GM19468 (cell line): ENCODE results near the gene TXLNB.
A peak's percentile ranks its signal among the peaks of the same experiment; 100 is the strongest.
"Not testable (repeated sequence)": the region's sequence is repeated elsewhere in the genome, so short reads cannot be mapped to it uniquely, and the experiment has no call there.

Source experiments
- ATAC-seq: cut with Tn5 transposase; IDR thresholded peaks from one replicate; pipeline ENCODE4 v1.9.1; 2021; ENCODE audit warnings: mild to moderate bottlenecking, moderate library complexity, moderate number of reproducible peaks; ENCODE audit not compliant: unreplicated experiment; ENCODE audit errors: extremely low read depth

Gene TXLNB

DNA sequence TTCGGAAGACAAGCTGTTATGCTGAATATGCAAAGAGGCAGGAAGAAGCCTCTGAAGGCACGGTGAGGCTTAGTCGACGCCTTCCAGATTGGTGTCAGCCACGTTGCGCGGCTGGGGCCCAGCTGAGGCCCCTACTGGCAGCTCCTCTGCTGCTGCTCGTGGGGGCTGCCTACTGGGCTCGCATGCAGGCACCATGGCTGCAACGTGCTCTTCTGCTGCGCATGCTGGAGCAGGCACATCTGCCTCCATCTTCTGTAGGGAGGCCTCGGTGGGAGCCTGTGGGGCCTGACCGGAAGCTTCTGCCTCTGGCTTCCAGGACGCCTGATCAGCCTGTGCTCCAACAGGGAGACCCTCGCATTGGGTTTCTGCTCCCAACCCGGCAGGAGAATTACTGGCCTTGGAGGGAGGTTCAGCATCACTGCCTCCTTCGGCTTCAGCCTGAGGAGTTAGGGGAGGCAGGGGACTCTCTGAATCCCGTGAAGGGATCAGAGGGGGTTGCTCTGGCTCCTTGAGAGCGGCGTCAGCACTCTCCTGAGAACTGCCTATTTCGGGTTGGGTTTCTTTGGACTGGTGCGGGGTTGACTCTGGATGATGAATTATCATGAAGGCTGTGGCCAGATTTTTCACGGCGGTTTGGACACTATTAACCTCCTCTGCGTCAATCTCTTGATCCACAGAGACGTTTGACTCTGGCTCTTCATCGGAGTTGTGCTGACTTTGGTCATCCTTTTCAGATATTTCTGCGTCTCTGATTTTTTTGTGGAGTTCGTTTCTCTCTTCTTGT is 49.1 kb downstream of the TXLNB start:
- no peak for ATAC-seq

DNA sequence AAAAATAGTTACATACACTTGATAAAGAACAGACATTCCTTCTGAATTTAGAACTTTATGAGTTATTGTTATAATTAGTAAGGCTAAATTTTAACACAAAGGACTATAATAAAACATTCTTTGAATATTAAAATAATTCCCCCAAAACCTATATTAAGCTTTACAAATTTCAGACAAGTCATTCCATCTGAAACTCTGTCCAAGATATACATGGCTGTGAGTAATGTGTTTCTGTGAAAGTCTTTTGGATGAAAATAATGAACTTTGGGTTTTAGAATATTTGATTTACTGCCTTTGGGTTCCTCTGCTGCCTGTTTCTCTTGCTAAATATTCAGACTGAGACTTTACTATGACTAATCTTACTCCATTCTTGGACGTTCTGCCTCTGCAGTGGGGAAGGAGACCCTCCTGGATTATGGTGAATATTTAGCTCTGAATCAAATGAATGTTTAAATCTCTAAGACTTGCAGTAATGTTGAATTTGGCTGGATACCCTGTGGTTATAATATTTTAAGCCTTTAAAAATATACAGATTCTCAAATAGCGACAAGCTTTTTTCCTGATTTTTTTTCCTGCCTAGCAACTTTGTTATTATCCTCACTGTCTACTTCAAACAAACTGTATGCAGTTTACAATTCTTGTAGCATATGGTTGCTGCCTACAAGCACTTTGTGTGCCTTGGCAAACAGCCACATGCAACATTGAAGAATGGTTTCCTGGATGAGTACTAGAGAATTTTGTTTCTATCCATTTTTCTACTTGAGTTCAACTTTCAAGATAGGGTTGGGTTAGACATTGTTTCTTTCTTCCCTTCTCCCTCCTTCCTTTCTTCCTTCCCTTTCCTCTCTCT is 51.4 kb downstream of the TXLNB start:
- ATAC-seq: no peak

DNA sequence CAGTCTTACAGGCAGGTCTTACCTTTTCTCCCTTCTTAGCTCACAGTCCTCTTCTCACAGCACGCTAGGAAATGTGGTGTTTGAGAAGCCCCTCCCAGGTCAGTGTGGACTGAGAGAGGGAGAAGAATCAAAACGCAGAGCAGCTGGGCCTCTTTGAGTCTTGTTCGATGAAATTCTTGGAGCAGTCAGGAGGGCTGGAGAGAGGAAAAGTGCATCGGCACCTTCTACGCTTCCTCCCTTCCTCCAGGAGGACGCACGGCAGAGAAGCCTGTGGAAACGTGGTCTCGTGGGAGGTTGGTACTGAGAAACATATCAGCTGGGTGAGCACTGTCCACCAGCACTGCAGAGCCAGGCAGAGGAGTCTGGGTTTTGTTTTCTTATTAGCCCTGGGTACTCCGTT is 52.7 kb downstream of the TXLNB start:
- ATAC-seq: no peak

DNA sequence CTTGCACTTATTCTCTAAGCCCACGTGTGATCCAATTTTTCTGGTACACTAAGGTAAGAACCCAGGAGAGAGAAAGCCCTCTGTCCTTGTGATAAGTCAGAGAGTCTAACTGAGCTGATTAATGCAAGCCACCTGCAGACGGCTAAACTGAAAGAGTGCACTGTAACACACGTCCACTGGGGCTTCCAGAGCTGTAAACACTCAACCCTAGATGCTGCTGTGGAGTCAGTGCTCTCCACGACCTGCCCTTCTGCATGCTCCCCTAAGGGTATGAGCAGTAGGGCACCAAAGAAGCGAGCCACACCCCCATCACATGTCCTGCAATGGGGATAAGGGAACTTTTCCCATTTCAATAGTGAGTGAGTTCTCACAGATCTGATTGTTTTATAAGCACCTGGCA is 55.7 kb downstream of the TXLNB start:
- ATAC-seq: no peak

DNA sequence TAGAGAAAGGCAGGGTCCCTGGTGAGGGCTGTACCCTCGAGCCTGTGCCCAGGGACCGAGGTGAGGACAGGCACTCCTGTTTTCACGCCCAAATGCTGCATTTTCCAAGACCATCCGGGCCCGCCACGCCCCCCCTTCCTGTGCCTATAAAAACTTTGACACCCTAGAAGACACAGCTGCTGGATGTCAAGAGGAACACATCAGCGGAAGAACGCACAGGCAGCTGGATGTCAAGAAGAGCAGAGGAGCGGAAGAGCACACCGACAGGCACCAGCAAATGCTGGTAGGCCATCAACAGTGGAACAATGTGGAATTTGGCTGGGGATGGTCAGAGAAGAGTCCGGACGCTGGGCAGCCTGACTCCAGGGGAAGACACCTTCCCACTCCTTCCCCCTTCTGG is 56.1 kb downstream of the TXLNB start:
- no peak for ATAC-seq

DNA sequence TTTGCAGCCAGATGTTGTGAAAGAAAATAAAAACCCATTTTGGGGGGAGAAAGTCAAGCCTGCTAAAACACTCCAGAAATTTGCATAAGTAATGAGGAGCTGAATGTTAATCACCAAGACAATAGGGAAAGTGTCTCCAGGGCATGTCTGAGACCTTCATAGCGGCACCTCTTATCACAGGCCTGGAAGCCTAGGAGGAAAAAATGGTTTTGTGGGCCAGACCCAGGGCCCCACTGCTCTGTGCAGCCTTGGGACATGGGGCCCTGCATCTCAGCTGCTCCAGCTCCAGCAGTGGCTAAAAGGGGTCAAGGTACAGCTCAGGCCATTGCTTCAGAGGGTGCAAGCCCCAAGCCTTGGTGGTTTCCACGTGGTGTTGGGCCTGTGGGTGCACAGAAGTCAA is 57.6 kb downstream of the TXLNB start:
- ATAC-seq: not testable (repeated sequence)

DNA sequence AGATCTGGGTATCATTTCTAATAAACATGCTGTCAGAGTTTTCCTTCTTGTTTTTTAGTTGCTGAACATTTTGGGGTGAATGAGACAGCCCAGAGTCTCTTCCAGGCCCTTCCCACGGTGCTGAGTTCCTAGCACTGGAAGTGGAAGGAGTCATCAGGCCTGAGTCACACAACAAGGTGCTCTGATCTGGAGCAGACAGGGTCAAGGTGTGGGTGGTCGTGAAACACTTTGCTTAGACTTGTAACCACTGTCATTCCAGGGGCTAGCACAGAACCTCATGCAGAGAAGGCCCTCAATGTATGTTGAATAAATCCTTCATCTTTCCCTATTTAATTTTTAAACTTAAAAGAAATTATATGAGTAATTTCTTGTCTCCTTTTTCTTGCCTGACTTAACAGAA is 60.6 kb downstream of the TXLNB start:
- no peak for ATAC-seq

DNA sequence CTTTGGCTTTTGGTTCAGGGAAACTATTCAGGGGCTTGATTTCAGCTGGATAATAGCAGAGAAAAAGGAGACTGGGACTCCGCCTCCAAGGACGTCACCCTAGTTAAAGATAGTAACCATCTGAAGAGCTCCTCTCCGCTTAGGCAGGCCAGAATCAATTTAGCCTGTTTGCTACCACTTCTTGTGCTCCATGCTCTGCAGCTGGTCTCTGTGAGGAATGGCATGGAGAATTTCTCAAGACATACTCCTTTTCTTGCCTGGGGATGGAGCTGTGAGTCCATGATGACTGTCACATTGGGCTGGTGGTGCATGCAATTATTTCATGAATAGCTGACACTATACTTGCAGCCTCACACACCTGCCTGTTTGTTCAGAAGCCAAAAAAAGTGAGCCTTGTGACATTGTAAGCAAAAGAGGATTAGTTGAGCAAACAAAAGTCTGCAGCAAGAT is 61.4 kb downstream of the TXLNB start:
- no peak for ATAC-seq

DNA sequence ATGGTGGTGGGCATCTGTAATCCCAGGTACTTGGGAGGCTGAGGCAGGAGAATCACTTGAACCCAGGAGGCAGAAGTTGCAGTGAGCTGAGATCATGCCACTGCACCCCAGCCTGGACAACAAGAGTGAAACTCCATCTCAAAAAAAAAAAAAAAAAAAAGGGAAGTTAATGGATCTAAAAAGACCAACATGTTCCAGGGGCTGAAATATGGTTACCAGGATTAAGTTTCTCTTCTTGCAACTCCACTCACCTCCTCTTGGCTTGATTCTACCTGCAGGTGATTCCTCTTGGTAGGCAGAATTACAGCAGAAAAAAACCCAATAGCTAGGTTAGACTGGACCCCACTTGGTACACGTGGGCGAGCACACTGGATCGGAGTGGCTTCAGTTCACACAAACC is 63.4 kb downstream of the TXLNB start:
- ATAC-seq: not testable (repeated sequence)

DNA sequence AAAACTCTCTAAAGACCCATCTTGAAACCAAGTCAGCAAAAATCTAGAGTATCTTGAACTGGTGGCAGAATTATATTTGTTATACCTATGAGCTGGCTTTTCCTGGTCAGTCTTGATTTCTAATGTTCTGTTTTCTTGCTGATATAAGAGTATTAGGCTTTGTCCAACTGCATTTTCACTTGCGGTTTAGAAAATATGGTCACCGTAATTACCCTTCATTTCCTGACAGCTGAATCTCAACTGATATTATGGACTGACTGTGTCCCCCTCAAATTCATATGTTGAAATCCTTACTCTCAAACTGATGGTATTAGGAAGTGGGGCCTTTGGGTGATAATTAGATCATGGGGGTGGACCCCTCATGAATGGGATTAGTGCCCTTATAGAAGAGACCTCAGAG is 72.1 kb downstream of the TXLNB start:
- no peak for ATAC-seq

DNA sequence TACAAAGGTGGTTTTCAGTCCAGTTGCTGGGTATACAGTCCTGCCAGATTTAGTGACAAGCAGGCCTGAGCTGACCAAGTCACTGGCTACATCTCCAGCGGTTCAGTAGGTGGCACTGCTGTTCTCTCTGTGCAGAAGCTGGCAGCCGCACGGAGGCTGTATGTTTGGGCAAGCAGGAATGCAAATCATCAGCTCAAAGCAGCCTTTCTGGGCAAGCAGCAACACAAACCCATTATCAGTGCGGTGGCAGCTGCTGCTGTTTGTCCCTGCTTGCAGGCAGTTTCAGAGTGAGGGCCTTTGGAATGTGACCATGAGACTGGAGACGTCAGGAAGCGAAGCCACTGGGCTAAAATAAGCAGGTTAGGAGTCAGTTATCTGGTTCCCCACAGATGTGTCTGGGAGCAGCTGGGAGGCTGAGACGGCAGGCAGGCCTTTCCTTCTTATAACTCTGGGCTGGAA is 72.5 kb downstream of the TXLNB start:
- ATAC-seq: peak; percentile 100

DNA sequence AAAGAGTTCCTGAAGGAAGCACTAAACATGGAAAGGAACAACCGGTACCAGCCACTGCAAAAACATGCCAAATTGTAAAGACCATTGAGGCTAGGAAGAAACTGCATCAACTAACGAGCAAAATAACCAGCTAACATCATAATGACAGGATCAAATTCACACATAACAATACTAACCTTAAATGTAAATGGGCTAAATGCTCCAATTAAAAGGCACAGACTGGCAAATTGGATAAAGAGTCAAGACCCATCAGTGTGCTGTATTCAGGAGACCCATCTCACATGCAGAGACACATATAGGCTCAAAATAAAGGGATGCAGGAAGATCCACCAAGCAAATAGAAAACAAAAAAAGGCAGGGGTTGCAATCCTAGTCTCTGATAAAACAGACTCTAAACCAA is 79.3 kb downstream of the TXLNB start:
- not testable (repeated sequence) for ATAC-seq

DNA sequence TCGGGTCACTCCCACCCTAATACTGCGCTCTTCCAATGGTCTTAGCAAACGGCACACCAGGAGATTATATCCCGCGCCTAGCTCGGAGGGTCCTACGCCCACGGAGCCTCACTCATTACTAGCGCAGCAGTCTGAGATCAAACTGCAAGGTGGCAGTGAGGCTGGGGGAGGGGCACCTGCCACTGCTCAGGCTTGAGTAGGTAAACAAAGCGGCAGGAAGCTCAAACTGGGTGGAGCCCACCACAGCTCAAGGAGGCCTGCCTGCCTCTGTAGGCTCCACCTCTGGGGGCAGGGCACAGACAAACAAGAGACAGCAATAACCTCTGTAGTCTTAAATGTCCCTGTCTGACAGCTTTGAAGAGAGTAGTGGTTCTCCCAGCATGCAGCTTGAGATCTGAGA is 81.0 kb downstream of the TXLNB start:
- ATAC-seq: not testable (repeated sequence)

DNA sequence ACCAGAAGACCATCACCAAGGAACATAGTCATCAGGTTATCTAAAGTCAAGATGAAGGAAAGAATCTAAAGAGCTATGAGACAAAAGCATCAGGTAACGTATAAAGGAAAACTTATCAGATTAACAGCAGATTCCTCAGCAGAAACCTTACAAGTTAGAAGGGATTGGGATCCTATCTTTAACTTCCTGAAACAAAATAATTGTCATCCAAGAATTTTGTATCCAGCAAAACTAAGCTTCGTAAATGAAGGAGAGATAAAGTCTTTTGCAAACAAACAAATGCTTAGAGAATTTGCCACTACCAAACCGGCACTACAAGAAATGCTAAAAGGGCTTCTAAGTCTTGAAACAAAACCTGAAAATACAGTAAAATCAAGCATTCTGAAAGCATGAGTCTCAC is 86.0 kb downstream of the TXLNB start:
- no peak for ATAC-seq

DNA sequence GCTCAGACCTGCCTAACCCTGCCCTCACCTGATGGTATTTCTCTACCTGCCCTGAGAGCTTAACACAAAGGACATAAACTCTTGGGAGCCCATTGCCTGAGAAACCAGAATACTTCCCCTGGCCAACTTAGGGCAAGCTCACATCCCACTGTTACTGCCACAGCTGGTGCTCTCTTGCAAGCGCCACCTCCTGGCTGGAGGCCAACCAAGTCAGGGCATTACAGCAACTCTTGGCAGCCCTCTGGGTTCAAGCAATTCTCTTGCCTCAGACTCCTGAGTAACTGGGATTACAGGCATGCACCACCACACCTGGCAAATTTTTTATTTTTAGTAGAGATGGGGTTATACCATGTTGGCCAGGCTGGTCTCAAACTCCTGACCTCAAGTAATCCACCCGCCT is 86.8 kb downstream of the TXLNB start:
- ATAC-seq: no peak

DNA sequence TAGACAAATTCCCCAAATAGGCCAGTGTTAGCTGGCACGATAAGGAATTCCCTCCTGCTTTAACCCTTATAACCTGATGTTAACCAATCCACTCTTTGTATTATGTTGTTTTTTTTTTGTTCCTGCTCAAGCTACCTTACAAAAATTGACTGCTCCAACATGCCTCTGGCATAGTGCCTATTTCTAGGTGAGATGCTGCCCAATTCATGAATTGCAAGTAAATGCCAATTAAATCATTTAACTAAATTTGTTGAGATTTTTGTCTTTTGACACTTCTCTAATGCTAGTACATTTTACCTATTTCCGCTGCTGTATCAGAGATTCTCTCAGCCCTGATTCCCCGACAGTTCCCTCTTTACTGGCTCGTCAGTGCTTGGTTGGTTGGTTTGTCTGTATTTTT is 90.4 kb downstream of the TXLNB start:
- ATAC-seq: no peak

DNA sequence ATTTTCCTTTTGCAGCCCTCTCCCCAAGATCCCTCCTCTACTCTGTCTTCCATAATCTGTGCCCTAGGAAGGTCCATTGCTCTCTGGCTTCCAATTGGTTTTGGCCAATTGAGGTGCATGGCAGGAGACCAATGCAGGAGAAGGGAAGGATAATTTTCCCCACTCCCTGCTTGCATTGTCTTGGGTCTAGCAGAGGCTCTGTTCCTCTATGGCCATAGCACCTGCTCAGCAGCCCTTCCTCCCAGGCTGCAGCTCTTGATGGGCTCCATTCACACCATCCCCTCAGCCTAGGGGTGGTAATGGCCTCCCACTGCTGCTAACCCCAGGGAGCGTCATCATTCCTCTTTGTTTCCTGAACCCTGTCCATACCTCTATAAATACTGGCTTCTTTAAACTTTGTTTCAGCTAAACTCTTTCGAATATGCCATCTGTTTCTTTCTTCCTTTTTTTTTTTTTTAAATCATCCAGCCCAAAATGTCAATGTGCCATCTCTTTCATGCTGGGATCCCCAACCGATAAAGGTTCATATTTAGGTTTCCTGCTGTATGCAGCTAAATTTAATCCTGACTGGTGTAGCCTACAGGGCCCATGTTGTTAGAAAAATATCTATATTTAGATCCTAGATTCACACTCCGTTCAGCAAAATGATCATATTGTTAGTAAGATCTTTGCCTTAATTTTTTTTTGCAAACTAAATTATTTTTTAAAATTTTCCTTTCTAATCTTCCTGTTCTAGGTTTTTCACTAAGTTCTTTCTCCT is 93.1 kb downstream of the TXLNB start:
- no peak for ATAC-seq

DNA sequence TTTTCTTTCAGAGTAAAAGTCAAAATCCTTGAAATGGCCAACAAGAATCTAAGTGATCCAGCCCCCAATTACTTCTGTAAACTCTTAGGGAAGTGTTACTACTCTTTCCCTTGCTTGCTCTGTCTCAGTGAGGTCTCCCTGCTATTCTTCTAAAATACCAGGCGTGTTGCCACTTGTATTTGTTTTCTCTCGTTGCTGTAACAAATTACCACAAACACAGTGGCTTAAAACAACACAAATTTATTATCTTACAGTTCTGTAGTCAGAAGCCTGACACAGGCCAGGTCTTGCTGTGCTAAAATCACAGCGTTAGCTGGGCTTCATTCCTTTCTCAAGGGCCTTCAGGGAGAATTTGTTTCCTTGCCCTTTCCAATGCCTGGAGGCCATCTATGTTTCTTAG is 97.1 kb downstream of the TXLNB start:
- ATAC-seq: no peak
